Umbilical cord (tissue), 2 donors: ENCODE data around the gene KRTAP7-1. TPM values are rescaled to one million over a fixed set of nuclear protein-coding genes. Genes with fewer than 3 reads are reported as not detected.
A peak's percentile ranks its signal among the peaks of the same experiment; 100 is the strongest.

Experiments used
- DNase-seq: peaks from one replicate; pipeline ENCODE4 v3.0.0-alpha.2; 2015; ENCODE audit warnings: low spot score
- total RNA-seq: library from RNA; depleted of rRNA; stranded (reverse); fragments of >200 nt; gene quantifications from one replicate; pipeline ENCODE4 v1.2.3, GENCODE V29; 2014; ENCODE audit warnings: low replicate concordance; ENCODE audit not compliant: insufficient read depth

The KRTAP7-1 gene
- 10.1 TPM for total RNA-seq

GRCh38 chr21:30829659-30830058 is at the start of gene KRTAP7-1:
Gene KRTAP7-1 (minus strand): TSS chr21:30829759. CDS start chr21:30829698, 61 bp downstream.
- DNase-seq: peak; percentile 12

- DNase-seq: peak; percentile 57
Observed at GRCh38 chr21:30874526-30874925, 45.0 kb upstream of the KRTAP7-1 start.

GRCh38 chr21:30847627-30848500 is 18.3 kb upstream of the KRTAP7-1 start:
- no peak for DNase-seq

- DNase-seq: no peak
Observed at GRCh38 chr21:30842990-30843389, 13.4 kb upstream of the KRTAP7-1 start.

GRCh38 chr21:30839304-30839703 is 9.7 kb upstream of the KRTAP7-1 start:
- peak; percentile 35 for DNase-seq

GRCh38 chr21:30838536-30838935 is 9.0 kb upstream of the KRTAP7-1 start:
- DNase-seq: no peak

GRCh38 chr21:30831194-30831765 is 1.7 kb upstream of the KRTAP7-1 start:
- peak; percentile 6 for DNase-seq

GRCh38 chr21:30818837-30819610 is 10.5 kb downstream of the KRTAP7-1 start:
- DNase-seq: no peak

GRCh38 chr21:30813174-30813573 is 16.4 kb downstream of the KRTAP7-1 start, which contains the start of gene KRTAP8-1:
Gene KRTAP8-1 (minus strand): TSS chr21:30813274. CDS start chr21:30813220, 54 bp downstream.
- DNase-seq: no peak

- no peak for DNase-seq
Observed at GRCh38 chr21:30800605-30801004, 29.0 kb downstream of the KRTAP7-1 start.

GRCh38 chr21:30793581-30794314 is 35.8 kb downstream of the KRTAP7-1 start:
- DNase-seq: no peak

- no peak for DNase-seq
Observed at GRCh38 chr21:30779249-30779648, 50.3 kb downstream of the KRTAP7-1 start.

Other genes starting within 250 kb of the KRTAP7-1 start
- not detected for gene KRTAP22-2, start 239.4 kb downstream of the KRTAP7-1 start, total RNA-seq
- not detected for gene KRTAP6-3, start 237.3 kb downstream of the KRTAP7-1 start, total RNA-seq
- gene KRTAP6-2, start 230.9 kb downstream of the KRTAP7-1 start, total RNA-seq: not detected
- gene KRTAP22-1, start 228.7 kb downstream of the KRTAP7-1 start, total RNA-seq: not detected
- not detected for gene KRTAP6-1, start 215.8 kb downstream of the KRTAP7-1 start, total RNA-seq
- 28.4 TPM for gene KRTAP20-1, start 213.3 kb downstream of the KRTAP7-1 start, total RNA-seq
- not detected for gene KRTAP20-4, start 209.1 kb downstream of the KRTAP7-1 start, total RNA-seq
- gene KRTAP20-2, start 194.6 kb downstream of the KRTAP7-1 start, total RNA-seq: 3.9 TPM
- not detected for gene KRTAP20-3, start 186.9 kb downstream of the KRTAP7-1 start, total RNA-seq
- gene KRTAP21-3, start 111.0 kb downstream of the KRTAP7-1 start, total RNA-seq: not detected
- gene KRTAP21-2, start 82.5 kb downstream of the KRTAP7-1 start, total RNA-seq: not detected
- not detected for gene KRTAP21-1, start 74.3 kb downstream of the KRTAP7-1 start, total RNA-seq
- not detected for gene KRTAP8-1, start 16.5 kb downstream of the KRTAP7-1 start, total RNA-seq
- gene KRTAP11-1, start 51.8 kb upstream of the KRTAP7-1 start, total RNA-seq: 2.4 TPM
- not detected for gene KRTAP19-8, start 208.7 kb upstream of the KRTAP7-1 start, total RNA-seq